SK-N-SH treated with all-trans-retinoic acid at 6 μM for 48 hours (cell line): Measurements from ENCODE around the gene KHDRBS2.

ENCODE experiments used
- ARNTL ChIP-seq: fragments of 450-650 bp; formaldehyde crosslinking; IDR thresholded peaks from 2 replicates; pipeline ENCODE4 v1.5.0; 2020; ENCODE audit warnings: low read depth, mild to moderate bottlenecking, moderate library complexity, borderline replicate concordance
- CSRNP3 ChIP-seq: fragments of 250-450 bp; sonication (Bioruptor Pico); IDR thresholded peaks from 2 replicates; pipeline ENCODE4 v1.5.1; 2021; ENCODE audit warnings: mild to moderate bottlenecking, moderate library complexity
- PATZ1 ChIP-seq: fragments of 250-450 bp; sonication (Bioruptor Pico); IDR thresholded peaks from 2 replicates; pipeline ENCODE4 v1.8.0; 2020; ENCODE audit warnings: mild to moderate bottlenecking, moderate library complexity, borderline replicate concordance
- RARB ChIP-seq: fragments of 250-450 bp; sonication (Bioruptor Pico); IDR thresholded peaks from 2 replicates; pipeline ENCODE4 v1.8.0; 2021; ENCODE audit warnings: mild to moderate bottlenecking, moderate library complexity
- SNAI2 ChIP-seq: fragments of 250-450 bp; sonication (Bioruptor Pico); IDR thresholded peaks from 2 replicates; pipeline ENCODE4 v1.5.0; 2020; ENCODE audit warnings: mild to moderate bottlenecking, moderate library complexity
- TOX ChIP-seq: fragments of 250-450 bp; sonication (Bioruptor Pico); IDR thresholded peaks from 2 replicates; pipeline ENCODE4 v1.8.0; 2021; ENCODE audit warnings: mild to moderate bottlenecking, moderate library complexity, borderline replicate concordance
- ZC3H10 ChIP-seq: fragments of 250-450 bp; sonication (Bioruptor Pico); IDR thresholded peaks from 2 replicates; pipeline ENCODE4 v1.5.1; 2021; ENCODE audit warnings: mild to moderate bottlenecking, moderate library complexity
- ZFP3 ChIP-seq: fragments of 250-450 bp; sonication (Bioruptor Pico); IDR thresholded peaks from 2 replicates; pipeline ENCODE4 v1.5.0; 2020; ENCODE audit warnings: mild to moderate bottlenecking, moderate library complexity
- ZFP30 ChIP-seq: fragments of 450-650 bp; formaldehyde crosslinking; IDR thresholded peaks from 2 replicates; pipeline ENCODE4 v1.5.0; 2022; ENCODE audit warnings: mild to moderate bottlenecking, moderate library complexity
- ZNF565 ChIP-seq: fragments of 450-650 bp; formaldehyde crosslinking; conservative IDR thresholded peaks from 2 replicates; pipeline ENCODE4 v1.5.0; 2020; ENCODE audit warnings: low read depth, mild to moderate bottlenecking, moderate library complexity
- TF ChIP-seq, protein P1 (sequence below): fragments of 250-450 bp; sonication (Bioruptor Pico); IDR thresholded peaks from 2 replicates; pipeline ENCODE4 v1.5.1; 2020; ENCODE audit warnings: low read depth, mild to moderate bottlenecking, moderate library complexity

DNA sequence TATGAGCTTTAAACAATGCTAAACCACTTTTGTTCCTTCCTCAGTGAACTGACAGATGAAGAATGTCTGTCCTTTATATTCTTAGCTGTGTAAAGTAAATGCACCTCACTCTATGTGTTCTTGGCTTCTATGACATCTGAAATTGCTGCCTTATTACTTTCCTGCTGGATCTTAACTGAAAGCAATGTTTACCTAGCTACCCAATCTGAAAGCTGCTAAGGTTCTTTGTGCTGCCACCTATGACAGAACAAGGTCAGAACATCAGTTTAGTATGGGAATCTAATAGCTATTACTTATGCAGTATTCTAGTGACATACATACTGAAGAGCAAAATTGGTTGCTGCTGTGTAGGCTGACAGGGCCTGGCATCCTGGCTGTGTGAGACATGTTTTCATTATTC, 444.1 kb downstream of the KHDRBS2 start:
- no peak for TF ChIP-seq ZNF565
- TF ChIP-seq TOX = no peak
- TF ChIP-seq, protein P1, sequence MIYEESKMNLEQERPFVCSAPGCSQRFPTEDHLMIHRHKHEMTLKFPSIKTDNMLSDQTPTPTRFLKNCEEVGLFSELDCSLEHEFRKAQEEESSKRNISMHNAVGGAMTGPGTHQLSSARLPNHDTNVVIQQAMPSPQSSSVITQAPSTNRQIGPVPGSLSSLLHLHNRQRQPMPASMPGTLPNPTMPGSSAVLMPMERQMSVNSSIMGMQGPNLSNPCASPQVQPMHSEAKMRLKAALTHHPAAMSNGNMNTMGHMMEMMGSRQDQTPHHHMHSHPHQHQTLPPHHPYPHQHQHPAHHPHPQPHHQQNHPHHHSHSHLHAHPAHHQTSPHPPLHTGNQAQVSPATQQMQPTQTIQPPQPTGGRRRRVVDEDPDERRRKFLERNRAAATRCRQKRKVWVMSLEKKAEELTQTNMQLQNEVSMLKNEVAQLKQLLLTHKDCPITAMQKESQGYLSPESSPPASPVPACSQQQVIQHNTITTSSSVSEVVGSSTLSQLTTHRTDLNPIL (CRISPR knock-in tag) = no peak
- TF ChIP-seq ZFP3 (CRISPR knock-in tag) = no peak
- TF ChIP-seq PATZ1 (CRISPR knock-in tag) = no peak
- TF ChIP-seq ARNTL (CRISPR knock-in tag) = no peak
- no peak for TF ChIP-seq ZC3H10 (CRISPR knock-in tag)
- no peak for TF ChIP-seq RARB (CRISPR knock-in tag)
- no peak for TF ChIP-seq ZFP30 (CRISPR knock-in tag)
- no peak for TF ChIP-seq SNAI2 (CRISPR knock-in tag)
- no peak for TF ChIP-seq CSRNP3
